ENCODE data around the gene NAGLU.
A peak's percentile ranks its signal among the peaks of the same experiment; 100 is the strongest.

Gene NAGLU

DNA sequence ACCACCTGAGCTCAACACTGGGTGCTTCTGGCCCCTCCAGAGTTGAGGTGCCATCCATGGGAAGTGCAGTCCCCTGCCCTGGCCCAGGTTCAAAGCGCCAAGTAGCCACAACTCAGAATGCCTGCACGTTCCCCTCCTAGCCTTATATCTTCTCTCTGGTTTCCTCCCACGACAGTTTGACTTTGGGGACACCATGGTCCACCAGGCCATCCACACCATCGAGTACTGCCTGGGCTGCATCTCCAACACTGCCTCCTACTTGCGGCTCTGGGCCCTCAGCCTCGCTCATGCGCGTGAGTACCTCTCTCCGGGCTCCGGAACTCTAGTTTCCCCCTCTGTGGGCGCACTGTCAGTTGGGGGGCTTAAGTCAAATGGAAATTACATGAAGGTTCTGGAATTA, 22.4 kb upstream of the NAGLU start:
- TF ChIP-seq, protein P1, sequence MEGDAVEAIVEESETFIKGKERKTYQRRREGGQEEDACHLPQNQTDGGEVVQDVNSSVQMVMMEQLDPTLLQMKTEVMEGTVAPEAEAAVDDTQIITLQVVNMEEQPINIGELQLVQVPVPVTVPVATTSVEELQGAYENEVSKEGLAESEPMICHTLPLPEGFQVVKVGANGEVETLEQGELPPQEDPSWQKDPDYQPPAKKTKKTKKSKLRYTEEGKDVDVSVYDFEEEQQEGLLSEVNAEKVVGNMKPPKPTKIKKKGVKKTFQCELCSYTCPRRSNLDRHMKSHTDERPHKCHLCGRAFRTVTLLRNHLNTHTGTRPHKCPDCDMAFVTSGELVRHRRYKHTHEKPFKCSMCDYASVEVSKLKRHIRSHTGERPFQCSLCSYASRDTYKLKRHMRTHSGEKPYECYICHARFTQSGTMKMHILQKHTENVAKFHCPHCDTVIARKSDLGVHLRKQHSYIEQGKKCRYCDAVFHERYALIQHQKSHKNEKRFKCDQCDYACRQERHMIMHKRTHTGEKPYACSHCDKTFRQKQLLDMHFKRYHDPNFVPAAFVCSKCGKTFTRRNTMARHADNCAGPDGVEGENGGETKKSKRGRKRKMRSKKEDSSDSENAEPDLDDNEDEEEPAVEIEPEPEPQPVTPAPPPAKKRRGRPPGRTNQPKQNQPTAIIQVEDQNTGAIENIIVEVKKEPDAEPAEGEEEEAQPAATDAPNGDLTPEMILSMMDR (IDR thresholded peaks at IDR 0.05; ENCODE audit: low read depth, low read length, missing control alignments) = no peak
- no peak for DNase-seq (ENCODE audit: extremely low read depth, low read depth)
- no peak overlapping the region for H3K4me3 ChIP-seq (replicated peaks; ENCODE audit: low read depth, low read length)

DNA sequence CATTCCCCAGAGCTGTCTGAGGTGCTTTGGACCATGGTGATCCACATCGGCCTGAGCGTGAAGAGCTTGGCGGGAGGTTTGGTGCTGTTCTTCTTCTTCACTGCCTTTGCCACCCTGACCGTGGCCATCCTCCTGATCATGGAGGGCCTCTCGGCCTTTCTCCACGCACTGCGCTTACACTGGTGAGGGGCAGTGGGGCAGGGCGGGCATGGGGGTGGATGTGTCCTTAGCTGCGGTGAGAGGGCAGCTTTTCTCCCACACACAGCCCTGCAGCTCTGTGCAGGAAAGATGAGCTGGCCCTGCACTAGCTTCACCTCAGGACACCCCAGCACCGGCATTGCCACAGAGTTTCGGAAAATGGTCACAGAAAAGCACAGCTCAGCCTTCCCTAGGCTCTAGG, 21.8 kb upstream of the NAGLU start:
- DNase-seq (ENCODE audit: extremely low read depth, low read depth) = no peak
- TF ChIP-seq, protein P1 (IDR thresholded peaks at IDR 0.05; ENCODE audit: low read depth, low read length, missing control alignments) = no peak
- no peak overlapping the region for H3K4me3 ChIP-seq (replicated peaks; ENCODE audit: low read depth, low read length)

DNA sequence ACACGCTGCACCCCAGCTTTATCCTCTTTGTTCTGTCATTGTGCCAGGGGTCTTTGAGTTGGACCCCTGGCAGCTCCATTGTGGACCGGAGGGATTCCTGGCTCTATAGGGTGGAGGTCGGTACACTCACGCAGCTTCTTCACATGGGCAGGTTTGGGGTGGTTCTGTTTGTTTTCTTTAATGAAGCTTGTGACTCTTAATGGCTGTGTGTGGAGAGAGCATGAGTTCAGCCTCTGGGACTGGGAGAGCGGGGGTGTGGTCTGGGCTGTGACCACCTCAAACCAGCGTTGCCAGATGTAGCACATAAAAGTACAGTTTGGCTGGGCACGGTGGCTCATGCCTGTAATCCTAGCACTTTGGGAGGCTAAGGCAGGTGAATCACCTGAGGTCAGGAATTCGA, 21.2 kb upstream of the NAGLU start:
- DNase-seq (ENCODE audit: extremely low read depth, low read depth) = no peak
- H3K4me3 ChIP-seq (replicated peaks; ENCODE audit: low read depth, low read length) = no peak overlapping the region
- TF ChIP-seq, protein P1 (IDR thresholded peaks at IDR 0.05; ENCODE audit: low read depth, low read length, missing control alignments) = no peak

DNA sequence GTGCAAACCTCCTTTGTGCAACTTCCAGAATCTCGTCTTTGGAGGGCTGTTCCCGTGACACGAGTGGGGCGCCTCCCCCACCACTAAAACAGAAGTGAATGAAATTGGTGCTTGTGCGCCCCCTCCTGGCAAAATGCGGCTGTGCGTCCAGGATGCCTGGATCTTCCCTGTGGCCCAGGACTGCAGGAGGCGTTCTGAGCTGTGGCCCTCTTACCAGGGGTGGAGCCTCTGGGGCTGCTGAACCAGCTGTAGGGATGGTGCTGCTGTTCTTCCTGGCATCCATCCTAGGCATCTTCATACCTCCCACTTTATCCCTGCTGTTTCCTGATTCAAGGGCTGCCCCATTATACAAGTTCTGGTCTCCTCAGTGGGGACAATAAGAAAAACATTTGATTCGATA, 18.5 kb upstream of the NAGLU start:
- no peak overlapping the region for H3K4me3 ChIP-seq (replicated peaks; ENCODE audit: low read depth, low read length)
- peak; percentile 80 for DNase-seq (ENCODE audit: extremely low read depth, low read depth)
- TF ChIP-seq, protein P1 (IDR thresholded peaks at IDR 0.05; ENCODE audit: low read depth, low read length, missing control alignments) = peak; percentile 97

DNA sequence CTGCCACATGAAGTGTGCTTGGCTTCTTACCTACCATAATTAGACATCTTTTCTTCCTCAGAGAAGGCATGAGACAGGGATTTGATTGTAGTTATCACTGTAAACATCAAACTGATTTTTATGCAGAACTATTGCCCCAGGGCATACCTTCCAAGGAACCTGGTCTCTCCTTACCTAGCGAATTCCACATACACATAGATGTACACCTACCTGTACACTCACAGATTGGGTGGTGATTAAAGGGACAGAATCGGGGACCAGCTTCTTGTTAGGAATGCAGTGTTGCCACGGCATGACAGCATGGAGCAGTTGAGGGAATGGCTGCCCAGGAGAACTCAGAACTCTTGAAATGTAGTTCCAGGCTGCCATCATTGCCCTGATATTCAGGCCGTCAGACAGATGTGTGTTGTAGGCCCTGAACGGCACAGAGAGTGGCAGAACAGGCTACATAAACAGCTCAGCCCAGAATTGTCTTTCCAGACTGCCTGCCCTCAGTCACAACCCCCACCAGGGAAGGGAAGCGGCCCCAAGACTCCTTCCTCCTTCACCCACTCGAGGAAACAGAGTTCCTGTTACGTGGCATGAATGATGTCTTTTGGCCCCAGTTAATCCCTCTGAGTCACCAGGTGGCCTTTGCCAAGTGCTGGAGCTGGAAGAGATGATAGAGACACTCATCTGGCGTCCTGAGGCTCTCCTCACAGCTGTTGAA, 17.8 kb upstream of the NAGLU start:
- peak; percentile 95 for DNase-seq (ENCODE audit: extremely low read depth, low read depth)
- no peak overlapping the region for H3K4me3 ChIP-seq (replicated peaks; ENCODE audit: low read depth, low read length)
- TF ChIP-seq, protein P1 (IDR thresholded peaks at IDR 0.05; ENCODE audit: low read depth, low read length, missing control alignments) = no peak

DNA sequence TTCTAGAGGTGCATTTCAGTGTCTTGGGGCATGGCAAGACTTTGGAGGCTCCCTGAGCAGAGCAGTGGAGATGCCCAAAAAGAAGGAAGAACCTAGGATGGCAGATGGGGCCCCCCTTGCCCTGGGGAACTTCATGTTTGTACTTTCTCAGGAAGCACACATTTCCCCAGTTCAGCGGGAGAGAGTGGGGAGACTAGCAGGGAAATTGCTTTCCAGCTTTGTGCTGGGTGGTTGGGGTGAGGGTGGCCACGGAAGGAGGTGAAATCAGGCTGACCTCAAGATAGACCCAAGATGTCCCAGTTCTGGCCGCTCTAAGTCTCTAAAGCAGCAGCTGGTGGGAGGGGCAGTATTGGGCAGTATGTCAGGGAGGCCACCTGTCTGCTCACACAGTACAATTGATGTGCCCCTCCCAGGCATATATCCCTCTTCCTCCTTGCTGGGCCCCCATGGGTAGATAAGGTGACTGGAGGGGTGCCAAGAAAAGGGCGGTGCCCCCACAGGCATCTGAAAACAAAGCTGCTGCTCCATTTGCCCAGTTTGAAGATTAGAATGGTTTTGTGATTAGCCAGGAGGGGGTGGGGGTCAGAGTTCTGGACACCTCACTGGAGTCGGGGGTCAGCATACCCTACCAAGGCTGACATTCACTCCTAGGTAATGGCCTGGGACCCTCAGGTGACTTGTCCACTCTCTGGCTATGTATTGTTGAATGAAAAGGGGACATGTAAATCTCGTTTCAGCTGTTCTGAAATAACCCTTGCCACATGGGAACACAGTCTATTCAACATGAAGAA, 17.1 kb upstream of the NAGLU start:
- no peak for DNase-seq (ENCODE audit: extremely low read depth, low read depth)
- no peak overlapping the region for H3K4me3 ChIP-seq (replicated peaks; ENCODE audit: low read depth, low read length)
- TF ChIP-seq, protein P1 (IDR thresholded peaks at IDR 0.05; ENCODE audit: low read depth, low read length, missing control alignments) = no peak

All from HFF-Myc (cell line).